ENCODE data around the gene CACNA2D3.
"Not testable (repeated sequence)": the region's sequence is repeated elsewhere in the genome, so short reads cannot be mapped to it uniquely, and the experiment has no call there.

DNA sequence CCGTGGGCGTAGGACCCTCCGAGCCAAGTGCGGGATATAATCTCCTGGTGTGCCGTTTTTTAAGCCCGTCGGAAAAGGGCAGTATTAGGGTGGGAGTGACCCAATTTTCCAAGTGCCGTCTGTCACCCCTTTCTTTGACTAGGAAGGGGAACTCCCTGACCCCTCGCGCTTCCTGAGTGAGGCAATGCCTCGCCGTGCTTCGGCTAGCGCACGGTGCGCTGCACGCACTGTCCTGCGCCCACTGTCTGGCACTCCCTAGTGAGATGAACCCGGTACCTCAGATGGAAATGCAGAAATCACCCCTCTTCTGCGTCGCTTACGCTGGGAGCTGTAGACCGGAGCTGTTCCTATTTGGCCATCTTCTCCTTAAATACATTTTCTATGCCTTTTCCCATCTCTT, 342.2 kb downstream of the CACNA2D3 start:
- TF ChIP-seq CTCF, POLR2A, EP300 (IDR thresholded peaks at IDR 0.05): not testable (repeated sequence)

Measured in tibial nerve (tissue), 4 donors.